Lower leg skin (tissue), 3 donors: ENCODE measurements around the gene HAPLN2.

ENCODE experiments used
- CTCF ChIP-seq, 3 donors: fragments of 450-650 bp; IDR thresholded peaks; one replicate each; pipeline ENCODE4 v1.5.1; 2016; ENCODE audit warnings: antibody characterized with exemption in 3 of 3, mild to moderate bottlenecking in 3 of 3, moderate library complexity in 2 of 3
- POLR2A ChIP-seq, 2 donors: fragments of 450-650 bp; IDR thresholded peaks; one replicate each; pipeline ENCODE4 v1.6.1; 2016 to 2017; ENCODE audit warnings: antibody characterized with exemption in 2 of 2, mild to moderate bottlenecking in 1 of 2, moderate library complexity in 1 of 2

- no peak for TF ChIP-seq CTCF (IDR thresholded peaks at IDR 0.05)
- TF ChIP-seq POLR2A (IDR thresholded peaks at IDR 0.05): no peak
Measured at GRCh38 chr1:156616463-156616862, 2.8 kb upstream of the HAPLN2 start.
